T-helper 2 cell treated with Interferon-gamma antibody and Interleukin-4, amounts not matched to agents 100 ng/mL and 5 ng/mL, for 36 hours (primary cell): ENCODE data around the gene ZNF518A. TPM values are rescaled to one million over a fixed set of nuclear protein-coding genes. Genes with fewer than 3 reads are reported as not detected.

Source experiments
- total RNA-seq: library from RNA; stranded (reverse); gene quantifications from 2 replicates; pipeline ENCODE4 v1.2.3, GENCODE V29; 2022

The ZNF518A gene
- total RNA-seq, 1 donor from 2014 or later: 26.1 TPM

Other genes starting within 250 kb of the ZNF518A start
- gene CC2D2B, start 222.3 kb upstream of the ZNF518A start, total RNA-seq: 0.45 and 0.64 TPM in 2 replicates
- 6.2 and 6.8 TPM in 2 replicates for gene CCNJ, start 86.7 kb upstream of the ZNF518A start, total RNA-seq
- gene BLNK, start 141.3 kb downstream of the ZNF518A start, total RNA-seq: not detected in 2 replicates
- not detected in 2 replicates for gene DNTT, start 174.1 kb downstream of the ZNF518A start, total RNA-seq
- not detected in 2 replicates for gene OPALIN, start 228.7 kb downstream of the ZNF518A start, total RNA-seq